Uterus (tissue), 4 donors: ENCODE results near the gene ARVCF. TPM values are rescaled to one million over a fixed set of nuclear protein-coding genes. Genes with fewer than 3 reads are reported as not detected.
A peak's percentile ranks its signal among the peaks of the same experiment; 100 is the strongest.

ENCODE experiments used
- DNase-seq, 2 donors: peaks; one replicate each; pipeline ENCODE4 v3.0.0-alpha.2; 2019 to 2020
- H3K27ac ChIP-seq, 2 donors: fragments of 200-600 bp; sonication (generic); 1 replicate in 1 of 2; 2 replicates in 1 of 2; pipeline ENCODE4 v1.5.1; 2016 to 2018
- H3K27me3 ChIP-seq, 2 donors: fragments of 200-600 bp; sonication (generic); one replicate each; pipeline ENCODE4 v1.5.1; 2018 to 2019; ENCODE audit warnings: control low read depth in 1 of 2
- H3K36me3 ChIP-seq, 2 donors: fragments of 200-600 bp; sonication (generic); one replicate each; pipeline ENCODE4 v1.5.1; 2019; ENCODE audit warnings: control low read depth in 1 of 2
- H3K4me1 ChIP-seq, 2 donors: fragments of 200-600 bp; sonication (generic); one replicate each; pipeline ENCODE4 v1.5.1; 2018 to 2019; ENCODE audit warnings: control low read depth in 1 of 2
- H3K4me3 ChIP-seq, 2 donors: fragments of 200-600 bp; sonication (generic); 1 replicate in 1 of 2; 2 replicates in 1 of 2; pipeline ENCODE4 v1.5.1; 2018 to 2019; ENCODE audit warnings: mild to moderate bottlenecking in 1 of 2
- H3K9me3 ChIP-seq, 2 donors: fragments of 200-600 bp; sonication (generic); one replicate each; pipeline ENCODE4 v1.5.1; 2019; ENCODE audit warnings: control low read depth in 1 of 2
- POLR2A ChIP-seq, 2 donors: fragments of 450-650 bp; IDR thresholded peaks; one replicate each; pipeline ENCODE4 v1.6.1; 2016; ENCODE audit warnings: antibody characterized with exemption in 2 of 2, mild to moderate bottlenecking in 1 of 2, moderate library complexity in 1 of 2
- intact Hi-C: fragments of 100-400 bp; cut with DNase I; formaldehyde crosslinking; loops from one replicate; pipeline ENCODE4 v1.15.1; 2023; ENCODE audit warnings: low total_unique reads
- total RNA-seq, 4 donors: library from RNA; depleted of rRNA in 3 of 4; stranded (reverse); fragments of >200 nt in 3 of 4; gene quantifications; one replicate each; pipeline versions ENCODE4 v1.1.0 to v1.2.4, GENCODE V29; 2014 to 2023
- TF ChIP-seq, protein P1 (sequence below), 4 experiments: fragments of 200-600 bp in 2 of 4; fragments of 450-650 bp in 2 of 4; sonication (generic) in 2 of 4; IDR thresholded peaks; one replicate each; pipeline ENCODE4 v1.5.1; 2016 to 2019; ENCODE audit warnings: antibody characterized with exemption in 4 of 4, mild to moderate bottlenecking in 2 of 4, moderate library complexity in 1 of 4
- donor health status: DM: yes; HTN: yes; CAD: no.

Gene ARVCF
- total RNA-seq, 4 donors from 2014 or later, result 1.5 to 43.4 (median 16.6) TPM

DNA sequence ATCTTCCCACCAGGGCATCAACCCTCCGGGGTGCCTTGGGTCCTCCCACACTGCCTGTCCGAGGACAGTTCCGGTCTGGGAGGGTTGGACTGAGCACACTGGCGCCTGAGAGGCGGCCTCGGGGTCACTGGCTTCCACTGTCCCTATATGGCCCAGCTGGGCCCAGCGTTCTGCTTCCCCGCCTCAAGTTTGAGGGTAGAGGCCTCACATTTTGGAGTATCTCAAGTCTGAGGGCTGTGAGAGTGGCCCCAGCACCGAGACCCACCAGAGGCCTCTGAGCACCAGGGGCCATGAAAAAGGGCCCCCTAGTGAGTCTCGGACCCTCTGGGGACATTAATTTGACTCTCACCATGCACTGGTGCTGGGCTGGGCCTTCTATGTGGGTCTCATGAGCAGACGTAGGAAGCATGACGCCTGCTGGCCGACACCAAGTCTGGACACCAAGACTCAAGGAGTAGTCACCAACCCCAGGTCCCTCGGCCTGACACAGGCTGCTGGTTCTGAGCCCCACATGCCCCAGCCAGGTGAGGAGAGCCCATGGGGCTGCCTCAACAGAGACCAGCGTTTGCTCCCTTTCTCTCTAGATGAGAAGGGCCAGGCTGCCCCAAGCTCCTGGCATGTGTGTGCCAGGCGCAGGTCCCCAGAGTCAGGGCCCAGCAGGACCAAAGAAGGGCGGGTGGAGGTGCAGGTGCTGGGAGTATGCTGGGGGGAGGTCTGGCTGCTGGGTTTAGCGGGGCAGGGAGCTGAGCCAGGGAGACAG, 27.5 kb downstream of the ARVCF start:
- Histone ChIP-seq H3K27ac (no peak overlapping the region), H3K4me3 (no peak overlapping the region), H3K36me3 (no peaks in the 10 kb centered on the region), H3K9me3 (no peaks in the 10 kb centered on the region), H3K4me1 (peaks cover 0 to 17% of the 10 kb centered on the region in 2 donors), H3K27me3 (no peaks in the 10 kb centered on the region)
- TF ChIP-seq, protein P1, sequence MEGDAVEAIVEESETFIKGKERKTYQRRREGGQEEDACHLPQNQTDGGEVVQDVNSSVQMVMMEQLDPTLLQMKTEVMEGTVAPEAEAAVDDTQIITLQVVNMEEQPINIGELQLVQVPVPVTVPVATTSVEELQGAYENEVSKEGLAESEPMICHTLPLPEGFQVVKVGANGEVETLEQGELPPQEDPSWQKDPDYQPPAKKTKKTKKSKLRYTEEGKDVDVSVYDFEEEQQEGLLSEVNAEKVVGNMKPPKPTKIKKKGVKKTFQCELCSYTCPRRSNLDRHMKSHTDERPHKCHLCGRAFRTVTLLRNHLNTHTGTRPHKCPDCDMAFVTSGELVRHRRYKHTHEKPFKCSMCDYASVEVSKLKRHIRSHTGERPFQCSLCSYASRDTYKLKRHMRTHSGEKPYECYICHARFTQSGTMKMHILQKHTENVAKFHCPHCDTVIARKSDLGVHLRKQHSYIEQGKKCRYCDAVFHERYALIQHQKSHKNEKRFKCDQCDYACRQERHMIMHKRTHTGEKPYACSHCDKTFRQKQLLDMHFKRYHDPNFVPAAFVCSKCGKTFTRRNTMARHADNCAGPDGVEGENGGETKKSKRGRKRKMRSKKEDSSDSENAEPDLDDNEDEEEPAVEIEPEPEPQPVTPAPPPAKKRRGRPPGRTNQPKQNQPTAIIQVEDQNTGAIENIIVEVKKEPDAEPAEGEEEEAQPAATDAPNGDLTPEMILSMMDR (IDR thresholded peaks at IDR 0.05), result no peak
- no peak for TF ChIP-seq POLR2A (IDR thresholded peaks at IDR 0.05)
- DNase-seq, result no peak
- intact Hi-C loops, result no loop called here

DNA sequence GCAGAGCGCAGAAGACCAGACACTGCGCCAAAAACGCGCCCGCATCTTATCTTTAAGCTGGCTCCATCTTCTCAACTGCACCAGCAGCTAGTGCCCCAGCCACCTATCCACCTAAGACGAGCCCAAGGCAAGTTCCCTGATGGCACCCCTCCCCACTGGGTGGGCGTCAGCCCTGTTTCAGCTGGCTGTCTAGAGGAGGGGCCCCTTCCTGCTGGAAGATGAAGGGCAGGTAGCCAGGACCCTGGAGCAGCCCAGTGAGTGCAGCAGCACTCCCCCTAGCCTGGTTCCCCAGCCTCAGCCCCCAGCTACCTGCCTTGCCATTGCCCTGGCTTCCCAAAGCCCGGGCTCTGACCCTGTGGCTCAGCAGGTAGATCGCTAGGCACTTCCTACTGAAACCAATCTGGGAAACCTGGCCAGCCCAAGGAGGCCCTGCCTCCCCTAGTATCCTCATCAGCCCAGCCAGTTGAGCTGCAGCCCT, 28.3 kb downstream of the ARVCF start:
- Histone ChIP-seq H3K27ac (no peak overlapping the region), H3K4me3 (no peak overlapping the region), H3K4me1 (peaks cover 0 to 17% of the 10 kb centered on the region in 2 donors), H3K36me3 (no peaks in the 10 kb centered on the region), H3K27me3 (no peaks in the 10 kb centered on the region), H3K9me3 (no peaks in the 10 kb centered on the region)
- intact Hi-C loops, result no loop called here
- DNase-seq, result no peak
- TF ChIP-seq, protein P1 (IDR thresholded peaks at IDR 0.05), result no peak
- TF ChIP-seq POLR2A (IDR thresholded peaks at IDR 0.05), result no peak

DNA sequence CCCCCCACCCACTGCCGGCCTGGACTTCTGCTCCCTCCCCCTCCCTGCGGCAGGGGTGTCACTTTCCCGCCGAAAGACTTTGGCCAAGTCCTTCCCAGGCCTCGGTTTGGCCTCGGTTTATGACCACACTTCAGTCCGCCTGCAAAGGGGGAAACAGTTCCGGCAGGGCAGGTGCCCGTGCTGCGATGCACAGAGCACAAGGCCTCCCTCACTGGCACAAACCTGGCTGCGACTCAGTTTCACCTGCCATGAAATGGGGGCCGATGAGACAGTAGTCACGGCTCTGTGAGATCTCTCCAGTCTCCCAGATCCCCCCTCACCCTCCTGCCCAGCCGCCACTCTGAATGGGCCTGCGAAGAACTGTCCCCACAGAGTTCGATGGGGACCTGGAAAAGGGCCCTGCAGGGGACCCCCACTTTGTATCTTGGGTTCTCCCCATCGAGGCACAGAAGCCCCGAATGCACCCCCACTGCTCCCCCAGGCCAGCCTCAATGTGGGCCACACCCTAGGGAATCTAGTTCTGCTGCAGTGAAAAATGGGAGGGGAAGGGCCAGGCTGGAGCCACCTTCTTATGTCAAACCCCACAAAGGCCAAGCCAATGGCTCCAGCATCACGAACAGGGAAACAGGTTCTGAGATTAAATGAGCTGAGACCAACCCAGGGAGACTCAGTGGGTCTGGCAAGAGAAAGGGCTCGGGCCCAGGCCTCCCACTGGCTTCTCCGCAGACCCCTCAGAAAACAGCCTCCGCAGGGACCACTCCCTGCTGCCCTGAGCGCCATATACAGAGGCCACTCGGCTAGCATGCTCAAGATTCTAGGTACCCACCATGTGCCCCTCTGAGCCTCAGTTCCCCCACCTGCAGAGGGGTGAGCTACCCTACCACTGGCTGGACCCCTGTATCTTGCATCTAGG, 29.0 kb downstream of the ARVCF start:
- Histone ChIP-seq H3K4me3 (peak overlapping the region in 1 of 2 donors; percentile 60), H3K27me3 (no peaks in the 10 kb centered on the region), H3K36me3 (no peaks in the 10 kb centered on the region), H3K9me3 (no peaks in the 10 kb centered on the region), H3K4me1 (peaks cover 0 to 17% of the 10 kb centered on the region in 2 donors), H3K27ac (peak overlapping the region in 1 of 2 donors; percentile 87)
- TF ChIP-seq, protein P1 (IDR thresholded peaks at IDR 0.05), result no peak
- TF ChIP-seq POLR2A (IDR thresholded peaks at IDR 0.05), result no peak
- peak in 1 of 2 donors; percentile 53 for DNase-seq
- intact Hi-C loops, result no loop called here

DNA sequence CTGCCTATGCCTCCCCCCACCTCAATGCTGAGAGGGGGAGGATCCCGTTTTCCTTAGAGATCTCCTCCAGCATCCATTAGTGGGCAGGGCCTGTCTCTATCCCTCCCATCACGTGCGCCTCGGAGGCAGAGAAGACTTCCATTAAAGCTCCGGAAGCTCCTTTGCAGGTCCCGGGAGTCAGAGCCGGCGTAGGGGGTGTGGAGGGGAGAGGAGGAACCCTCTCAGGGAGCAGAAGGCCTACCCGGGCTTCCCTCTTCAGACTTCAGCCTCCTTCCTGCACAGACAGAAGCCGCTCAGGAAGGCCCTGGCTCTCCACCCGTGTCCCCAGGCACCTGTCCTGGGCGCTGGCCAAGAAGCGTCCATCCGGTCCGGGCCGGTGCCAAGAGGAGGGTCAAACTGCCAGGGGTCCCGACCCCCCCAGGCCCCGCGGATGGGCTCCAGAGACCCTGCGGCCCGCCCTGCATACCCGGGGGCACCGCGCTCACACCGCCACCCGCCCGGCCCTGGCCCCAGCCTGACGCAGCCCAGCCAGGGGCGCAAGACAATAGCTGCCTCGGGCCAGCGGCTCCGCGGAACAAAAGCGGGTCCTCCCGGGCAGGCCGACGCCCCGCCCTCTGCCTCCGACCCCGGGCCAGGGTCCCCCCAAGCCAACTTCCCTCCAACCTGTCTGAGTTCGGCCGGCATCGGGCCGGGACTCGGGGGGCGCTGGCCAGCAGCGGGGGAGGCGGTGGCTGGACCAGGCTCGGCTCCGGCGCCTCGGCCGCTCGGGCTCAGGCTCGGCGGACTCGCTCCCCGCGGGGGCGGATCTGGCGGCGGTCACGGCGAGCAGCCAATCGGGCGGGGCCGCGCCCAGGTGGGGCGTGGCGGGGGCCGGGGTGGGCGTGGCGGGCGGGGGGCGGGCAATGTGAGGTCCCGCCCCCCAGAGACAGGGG, 29.9 kb downstream of the ARVCF start:
- peak; percentile 52 to 85 for TF ChIP-seq POLR2A (IDR thresholded peaks at IDR 0.05)
- TF ChIP-seq, protein P1 (IDR thresholded peaks at IDR 0.05), result no peak
- Histone ChIP-seq H3K36me3 (no peaks in the 10 kb centered on the region), H3K27ac (peak overlapping the region; percentile 67 to 87), H3K27me3 (no peaks in the 10 kb centered on the region), H3K4me1 (peaks cover 0 to 17% of the 10 kb centered on the region in 2 donors), H3K4me3 (peak overlapping the region; percentile 43 to 60), H3K9me3 (no peaks in the 10 kb centered on the region)
- intact Hi-C loops, result no loop called here
- peak; percentile 70 to 78 for DNase-seq
